Activated naive CD4-positive, alpha-beta T cell treated with anti-CD3 and anti-CD28 coated beads for 36 hours (primary cell): Measurements from ENCODE around the gene OR4N5. TPM values are rescaled to one million over a fixed set of nuclear protein-coding genes. Genes with fewer than 3 reads are reported as not detected.
"Not testable (repeated sequence)": the region's sequence is repeated elsewhere in the genome, so short reads cannot be mapped to it uniquely, and the experiment has no call there.

ENCODE experiments used
- CTCF ChIA-PET: fragments of 350-600 bp; sonication (Branson Sonifier 250); formaldehyde crosslinking; loops from one replicate; lab custom pipeline; 2021; ENCODE audit warnings: antibody characterized with exemption; lab: Charles Lee
- DNase-seq: peaks from one replicate; pipeline ENCODE4 v3.0.0-alpha.2; 2020
- H3K27ac Mint-ChIP-seq: one replicate; pipeline ENCODE4 v1.8.0; 2021; ENCODE audit warnings: mild to moderate bottlenecking, mixed read lengths
- H3K27me3 Mint-ChIP-seq: one replicate; pipeline ENCODE4 v1.8.0; 2021; ENCODE audit warnings: low read depth, mixed read lengths
- H3K36me3 Mint-ChIP-seq: one replicate; pipeline ENCODE4 v1.8.0; 2021; ENCODE audit warnings: low read depth, mixed read lengths
- H3K4me1 Mint-ChIP-seq: one replicate; pipeline ENCODE4 v1.8.0; 2021; ENCODE audit warnings: low read depth, mixed read lengths
- H3K4me3 Mint-ChIP-seq: one replicate; pipeline ENCODE4 v1.8.0; 2021; ENCODE audit warnings: mild to moderate bottlenecking, moderate library complexity, mixed read lengths
- H3K9me3 Mint-ChIP-seq: one replicate; pipeline ENCODE4 v1.8.0; 2021; ENCODE audit warnings: mixed read lengths
- intact Hi-C: fragments of 100-400 bp; cut with micrococcal nuclease; formaldehyde crosslinking; loops from one replicate; pipeline ENCODE4 v1.15.1; 2023
- total RNA-seq, 2 experiments: library from RNA; stranded (reverse); gene quantifications; one replicate each; pipeline ENCODE4 v1.2.3, GENCODE V29; 2021

Gene OR4N5
- total RNA-seq, 2 experiments from 2014 or later: not detected

GRCh38 chr14:20174205-20174604 is 35.6 kb downstream of the OR4N5 start:
- H3K9me3 Mint-ChIP-seq, H3K4me1 Mint-ChIP-seq, DNase-seq, H3K27ac Mint-ChIP-seq, CTCF ChIA-PET, H3K27me3 Mint-ChIP-seq, H3K36me3 Mint-ChIP-seq, H3K4me3 Mint-ChIP-seq: not testable (repeated sequence)
- intact Hi-C loops: loop anchor here (5.0 kb wide), 1 partner anchor 147 kb away; no protein-coding TSS in a partner anchor

DNA sequence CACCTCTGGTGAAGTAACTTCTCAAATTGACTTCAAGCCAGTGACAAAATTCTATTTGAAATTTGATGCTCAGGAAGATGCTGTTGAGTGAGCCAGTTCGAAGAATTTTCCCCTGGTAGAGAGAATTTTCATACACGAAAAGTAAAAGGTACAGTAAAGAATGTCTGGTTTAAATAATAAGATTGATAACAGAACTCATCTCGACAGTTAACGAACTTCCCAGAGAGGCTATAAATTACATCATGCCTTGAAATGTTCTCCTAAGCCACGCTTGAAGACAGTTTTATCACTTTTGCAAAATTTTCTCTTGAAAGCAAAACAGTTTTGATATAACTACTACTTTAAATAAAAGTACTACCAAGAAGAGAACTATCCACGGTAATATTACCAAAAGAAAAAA is 37.7 kb downstream of the OR4N5 start:
- Mint-ChIP-seq H3K27me3 (peaks cover 3% of the 10 kb centered on the region), H3K36me3 (no peaks in the 10 kb centered on the region), H3K4me1 (no peaks in the 10 kb centered on the region), H3K9me3 (no peaks in the 10 kb centered on the region), H3K27ac (no peak overlapping the region), H3K4me3 (no peak overlapping the region)
- intact Hi-C loops: no loop called here
- CTCF ChIA-PET: no interaction called here
- DNase-seq: no peak

GRCh38 chr14:20177433-20177974 is 38.9 kb downstream of the OR4N5 start:
- H3K4me1 Mint-ChIP-seq: no peaks in the 10 kb centered on the region
- H3K27me3 Mint-ChIP-seq: peaks cover 3% of the 10 kb centered on the region
- intact Hi-C loops: no loop called here
- no peak overlapping the region for H3K4me3 Mint-ChIP-seq
- H3K9me3 Mint-ChIP-seq: no peaks in the 10 kb centered on the region
- no peak overlapping the region for H3K27ac Mint-ChIP-seq
- no peak for DNase-seq
- CTCF ChIA-PET: no interaction called here
- no peaks in the 10 kb centered on the region for H3K36me3 Mint-ChIP-seq

GRCh38 chr14:20179218-20179617 is 40.6 kb downstream of the OR4N5 start:
- Mint-ChIP-seq H3K4me1 (no peaks in the 10 kb centered on the region), H3K4me3 (no peak overlapping the region), H3K9me3 (no peaks in the 10 kb centered on the region), H3K27me3 (peaks cover 3% of the 10 kb centered on the region), H3K36me3 (no peaks in the 10 kb centered on the region), H3K27ac (no peak overlapping the region)
- intact Hi-C loops: no loop called here
- no peak for DNase-seq
- CTCF ChIA-PET: no interaction called here

DNA sequence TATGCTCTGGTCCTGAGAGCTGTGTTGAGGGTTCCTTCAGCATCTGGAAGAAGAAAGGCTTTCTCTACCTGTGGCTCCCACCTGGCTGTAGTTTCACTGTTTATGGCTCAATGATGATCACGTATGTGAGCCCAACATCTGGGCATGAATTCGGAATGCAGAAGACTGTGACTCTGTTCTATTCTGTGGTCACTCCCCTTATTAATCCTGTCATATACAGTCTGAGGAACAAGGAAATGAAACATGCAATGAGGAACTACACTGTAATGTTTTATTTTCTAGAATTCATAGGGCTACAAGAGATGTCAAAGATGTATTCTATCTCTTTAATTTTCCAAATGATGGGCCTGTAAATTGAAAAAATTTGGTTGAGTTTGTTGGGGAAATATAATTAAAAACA is 41.3 kb downstream of the OR4N5 start:
- CTCF ChIA-PET: no interaction called here
- Mint-ChIP-seq H3K27me3 (peaks cover 3% of the 10 kb centered on the region), H3K4me1 (no peaks in the 10 kb centered on the region), H3K36me3 (no peaks in the 10 kb centered on the region), H3K4me3 (no peak overlapping the region), H3K27ac (no peak overlapping the region), H3K9me3 (no peaks in the 10 kb centered on the region)
- intact Hi-C loops: no loop called here
- DNase-seq: no peak

GRCh38 chr14:20180486-20180885 is 41.9 kb downstream of the OR4N5 start:
- CTCF ChIA-PET: no interaction called here
- H3K9me3 Mint-ChIP-seq: no peaks in the 10 kb centered on the region
- no peak overlapping the region for H3K27ac Mint-ChIP-seq
- H3K36me3 Mint-ChIP-seq: no peaks in the 10 kb centered on the region
- no peak for DNase-seq
- no peak overlapping the region for H3K4me3 Mint-ChIP-seq
- no peaks in the 10 kb centered on the region for H3K4me1 Mint-ChIP-seq
- H3K27me3 Mint-ChIP-seq: peaks cover 3% of the 10 kb centered on the region
- intact Hi-C loops: no loop called here

- Mint-ChIP-seq H3K4me3 (no peak overlapping the region), H3K9me3 (no peaks in the 10 kb centered on the region), H3K27me3 (peaks cover 6% of the 10 kb centered on the region), H3K27ac (no peak overlapping the region), H3K4me1 (no peaks in the 10 kb centered on the region), H3K36me3 (no peaks in the 10 kb centered on the region)
- CTCF ChIA-PET: no interaction called here
- no peak for DNase-seq
- intact Hi-C loops: no loop called here
These were observed 45.6 kb downstream of the OR4N5 start for GRCh38 chr14:20184181-20184580.

DNA sequence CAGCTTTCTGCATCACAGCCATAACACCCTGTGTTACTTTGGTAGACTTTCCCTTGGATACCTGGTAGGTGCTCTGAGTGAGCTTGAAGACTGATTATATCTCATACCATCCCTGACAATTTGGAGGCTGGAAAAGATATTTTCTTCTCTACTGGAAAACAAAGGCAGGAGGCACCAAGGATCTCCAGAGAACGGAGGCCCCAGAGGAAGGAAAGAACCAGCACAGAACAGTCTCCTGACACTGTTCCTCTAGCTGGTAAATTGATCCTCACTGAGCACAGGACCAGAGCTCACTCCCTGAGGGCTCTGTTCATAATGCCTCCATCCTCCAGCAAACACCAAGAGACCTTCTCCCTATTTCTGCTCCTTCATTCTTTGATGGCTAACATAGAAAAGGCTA is 52.0 kb downstream of the OR4N5 start, which contains the start of gene OR11G2:
TSS of gene OR11G2 (plus strand) at position 301 of the 400 bp plus-strand sequence. CDS start 6,542 bp downstream, outside the sequence.
- DNase-seq: no peak
- Mint-ChIP-seq H3K27me3 (peaks cover 5% of the 10 kb centered on the region), H3K9me3 (no peaks in the 10 kb centered on the region), H3K4me3 (no peak within 1 kb of the TSS), H3K27ac (no peak within 1 kb of the TSS), H3K36me3 (no peaks in the 10 kb centered on the region), H3K4me1 (no peaks in the 10 kb centered on the region)
- intact Hi-C loops: no loop called here
- CTCF ChIA-PET: interaction anchor here (1.4 kb wide), 1 partner anchor 115 kb away, joined by 3 read pairs; the partner anchor contains the start of gene TTC5

DNA sequence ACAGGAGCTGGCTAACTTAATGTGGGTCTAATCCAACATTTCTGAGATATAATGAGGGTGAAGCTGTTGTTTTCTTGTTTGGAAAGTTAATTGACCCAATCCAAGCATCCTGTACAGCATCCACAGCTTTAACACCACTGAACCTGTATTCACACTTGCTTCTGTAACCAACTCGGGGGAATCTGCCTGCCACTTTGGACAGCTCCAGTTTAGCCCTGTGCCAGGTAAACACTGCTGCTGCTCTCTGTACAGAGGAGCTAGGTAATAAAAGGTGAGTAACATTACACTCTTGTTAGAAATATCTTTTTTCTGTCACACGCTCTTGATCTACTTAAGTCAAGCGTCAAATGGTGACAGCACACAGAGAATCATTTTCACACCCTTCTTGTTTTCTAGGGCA is 52.8 kb downstream of the OR4N5 start:
- no peak overlapping the region for H3K4me3 Mint-ChIP-seq
- no peaks in the 10 kb centered on the region for H3K4me1 Mint-ChIP-seq
- H3K27ac Mint-ChIP-seq: no peak overlapping the region
- H3K9me3 Mint-ChIP-seq: no peaks in the 10 kb centered on the region
- CTCF ChIA-PET: interaction anchor here (1.4 kb wide), 1 partner anchor 115 kb away, joined by 3 read pairs; the partner anchor contains the start of gene TTC5
- intact Hi-C loops: no loop called here
- no peaks in the 10 kb centered on the region for H3K36me3 Mint-ChIP-seq
- no peak for DNase-seq
- peaks cover 5% of the 10 kb centered on the region for H3K27me3 Mint-ChIP-seq

DNA sequence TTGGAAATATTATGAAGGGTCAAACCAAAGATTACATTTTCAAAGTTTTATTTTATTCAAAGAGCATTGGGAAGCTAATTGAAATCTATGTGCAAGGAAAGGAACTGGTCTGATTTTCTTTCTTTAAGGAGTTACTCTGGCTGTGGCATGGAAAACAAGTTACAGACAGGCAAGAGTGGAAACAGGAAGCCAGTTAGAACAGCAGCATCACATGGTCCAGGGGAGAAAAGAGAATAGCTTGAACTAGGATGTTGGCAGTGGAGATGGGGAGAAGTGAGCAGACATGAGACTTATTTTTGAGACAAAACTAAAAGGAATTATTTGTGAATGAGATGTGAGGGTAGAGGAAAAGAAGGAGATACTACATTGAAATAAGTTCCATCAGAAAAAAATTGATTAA is 55.5 kb downstream of the OR4N5 start:
- intact Hi-C loops: no loop called here
- Mint-ChIP-seq H3K4me1 (no peaks in the 10 kb centered on the region), H3K27me3 (peaks cover 2% of the 10 kb centered on the region), H3K27ac (no peak overlapping the region), H3K36me3 (no peaks in the 10 kb centered on the region), H3K4me3 (no peak overlapping the region), H3K9me3 (no peaks in the 10 kb centered on the region)
- CTCF ChIA-PET: no interaction called here
- no peak for DNase-seq

Other genes with a start within 250 kb of the OR4N5 start
- not detected for gene OR4K5, start 218.2 kb upstream of the OR4N5 start, total RNA-seq
- not detected for gene OR4K1, start 207.9 kb upstream of the OR4N5 start, total RNA-seq
- gene OR4K15, start 163.2 kb upstream of the OR4N5 start, total RNA-seq: not detected
- gene OR4Q2, start 136.7 kb upstream of the OR4N5 start, total RNA-seq: not detected
- gene OR4K14, start 119.5 kb upstream of the OR4N5 start, total RNA-seq: not detected
- not detected for gene OR4K13, start 102.8 kb upstream of the OR4N5 start, total RNA-seq
- gene OR4L1, start 78.8 kb upstream of the OR4N5 start, total RNA-seq: not detected
- gene OR4K17, start 28.1 kb upstream of the OR4N5 start, total RNA-seq: not detected
- not detected for gene OR11G2, start 52.1 kb downstream of the OR4N5 start, total RNA-seq
- not detected for gene OR11H6, start 84.9 kb downstream of the OR4N5 start, total RNA-seq
- not detected for gene OR11H7, start 90.2 kb downstream of the OR4N5 start, total RNA-seq
- gene OR11H4, start 100.5 kb downstream of the OR4N5 start, total RNA-seq: not detected
- 10 to 100 TPM; 15.2 to 18.5 TPM for gene TTC5, start 167.1 kb downstream of the OR4N5 start, total RNA-seq
- gene CCNB1IP1, start 194.5 kb downstream of the OR4N5 start, total RNA-seq: 10 to 100 TPM; 93.4 to 98.6 TPM
- gene PARP2, start 204.8 kb downstream of the OR4N5 start, total RNA-seq: 10 to 100 TPM; 62.5 to 63.5 TPM